NCI-H510A treated with DMSO at 0.1 percent for 48 hours (cell line): ENCODE measurements around the gene CLEC4M.
A peak's percentile ranks its signal among the peaks of the same experiment; 100 is the strongest.

Experiments used
- DNase-seq: peaks from one replicate; lab custom pipeline; 2025; lab: John Stamatoyannopoulos, UW

CLEC4M gene

GRCh38 chr19:7762719-7763293 is at the start of gene CLEC4M:
Gene CLEC4M, plus strand, starts transcription at chr19:7763243. Its CDS starts 24 bp downstream, at chr19:7763267.
- no peak for DNase-seq

GRCh38 chr19:7715671-7716070 is 47.4 kb upstream of the CLEC4M start:
- DNase-seq: no peak

DNA sequence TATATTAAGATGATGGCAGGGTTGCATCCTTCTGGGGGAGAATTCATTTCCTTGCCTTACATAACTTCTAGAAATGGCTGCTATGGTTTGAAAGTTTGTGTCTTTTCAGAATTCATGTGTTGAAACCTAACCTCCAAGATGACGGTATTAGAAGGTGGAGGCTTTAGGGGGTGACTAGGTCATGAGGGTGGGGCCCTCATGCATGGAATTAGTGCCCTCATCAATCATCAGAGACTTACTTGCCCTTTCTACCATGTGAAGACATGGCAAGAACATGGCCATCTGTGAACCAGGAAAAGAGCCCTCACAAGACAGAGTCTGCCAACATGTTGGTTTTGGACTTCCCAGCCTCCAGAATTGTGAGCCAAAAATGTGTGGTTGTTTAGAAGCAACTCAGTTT is 46.3 kb upstream of the CLEC4M start:
- DNase-seq: no peak

GRCh38 chr19:7718668-7719067 is 44.4 kb upstream of the CLEC4M start:
- no peak for DNase-seq

GRCh38 chr19:7720351-7720750 is 42.7 kb upstream of the CLEC4M start:
- DNase-seq: no peak

GRCh38 chr19:7722231-7722651 is 40.8 kb upstream of the CLEC4M start:
- peak; percentile 19 for DNase-seq

DNA sequence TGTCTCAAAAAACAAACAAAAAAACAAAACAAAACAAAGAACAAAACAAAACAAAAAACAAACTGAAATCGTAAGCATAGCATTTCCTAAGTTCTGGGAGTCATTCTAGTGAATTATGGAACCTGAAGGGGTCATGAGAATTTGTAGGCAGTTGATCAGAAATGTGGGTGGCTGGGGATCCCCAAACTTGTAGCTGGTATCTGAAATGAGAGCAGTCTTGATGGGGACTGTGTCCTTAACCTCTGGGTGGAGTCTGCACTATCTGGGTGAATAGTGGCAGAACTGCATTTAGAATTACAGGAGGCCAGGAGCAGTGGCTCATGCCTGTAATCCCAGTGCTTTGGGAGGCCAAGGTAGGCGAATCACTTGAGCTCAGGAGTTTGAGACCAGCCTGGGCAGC is 37.3 kb upstream of the CLEC4M start:
- DNase-seq: no peak

DNA sequence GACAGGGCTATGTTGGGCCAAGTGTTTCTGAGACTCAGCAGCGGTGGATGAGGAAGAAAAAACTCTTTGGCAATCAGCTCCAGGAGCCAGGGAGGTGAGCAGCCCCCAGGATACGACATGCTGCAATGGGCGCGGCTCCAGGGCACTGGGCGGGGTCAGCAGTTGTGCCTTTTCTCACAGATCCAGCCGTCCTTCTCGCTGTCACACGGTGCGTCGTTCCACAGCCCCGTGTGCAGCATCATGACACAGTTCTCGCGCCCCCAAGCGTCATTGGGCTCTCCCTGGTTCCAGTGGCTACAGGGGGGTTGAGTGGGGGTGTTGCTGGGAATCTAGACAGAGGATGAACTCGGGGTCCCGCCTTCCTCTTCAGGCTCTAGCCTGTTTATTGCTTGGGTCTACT is 33.8 kb upstream of the CLEC4M start:
- no peak for DNase-seq

DNA sequence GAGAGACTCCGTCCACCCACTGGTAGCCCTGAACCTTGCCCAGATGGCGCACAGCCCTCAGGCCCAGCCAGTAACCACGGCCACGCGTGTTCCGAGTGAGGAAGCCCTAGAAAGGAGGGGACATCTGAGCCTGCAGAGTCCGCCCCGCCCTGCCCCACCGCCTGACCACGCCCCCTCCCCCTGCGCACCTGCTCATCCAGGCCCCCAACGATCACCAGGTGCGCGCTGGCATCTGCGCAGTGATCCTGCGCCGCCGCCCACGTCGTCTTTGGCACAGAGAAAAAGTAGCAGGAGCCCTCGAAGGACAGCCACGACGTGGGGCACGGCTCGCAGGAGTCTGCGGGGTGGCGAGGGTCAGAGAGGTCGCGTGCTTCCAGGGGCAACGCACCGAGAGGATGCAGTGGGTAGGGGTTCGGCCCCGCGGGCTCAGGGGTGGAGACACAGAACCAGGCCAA is 33.2 kb upstream of the CLEC4M start:
- DNase-seq: no peak

- DNase-seq: no peak
These were observed 32.5 kb upstream of the CLEC4M start for GRCh38 chr19:7730286-7731217.

GRCh38 chr19:7731218-7731595 is 31.8 kb upstream of the CLEC4M start:
- DNase-seq: no peak

- DNase-seq: no peak
These were observed 31.4 kb upstream of the CLEC4M start for GRCh38 chr19:7731615-7732014.

DNA sequence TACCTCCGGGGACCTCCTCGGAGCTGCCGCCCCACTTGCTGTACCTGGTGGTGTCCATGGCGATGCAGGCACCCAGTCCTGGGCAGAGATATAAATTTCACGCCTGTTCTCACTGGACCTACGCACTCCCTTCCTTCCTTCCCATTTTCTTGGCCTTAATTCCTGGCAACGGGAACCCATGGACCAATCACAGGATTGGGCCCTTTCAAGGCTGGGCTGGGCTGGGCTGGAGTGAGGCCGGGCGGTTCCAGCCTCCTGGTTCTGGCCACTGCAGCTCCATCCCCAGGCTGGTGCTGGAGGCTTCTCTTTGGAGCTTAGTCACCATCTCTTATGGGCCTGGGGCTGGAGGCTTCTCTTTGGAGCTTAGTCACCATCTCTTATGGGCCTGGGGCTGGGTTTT is 31.0 kb upstream of the CLEC4M start, which contains the start of gene CLEC4G:
CLEC4G (minus strand) TSS at position 66 of the 400 bp plus-strand sequence; CDS start at position 58, 8 bp downstream.
- DNase-seq: no peak

- no peak for DNase-seq
These were observed 29.7 kb upstream of the CLEC4M start for GRCh38 chr19:7733376-7733775.

GRCh38 chr19:7734220-7735203 is 28.5 kb upstream of the CLEC4M start:
- DNase-seq: no peak

DNA sequence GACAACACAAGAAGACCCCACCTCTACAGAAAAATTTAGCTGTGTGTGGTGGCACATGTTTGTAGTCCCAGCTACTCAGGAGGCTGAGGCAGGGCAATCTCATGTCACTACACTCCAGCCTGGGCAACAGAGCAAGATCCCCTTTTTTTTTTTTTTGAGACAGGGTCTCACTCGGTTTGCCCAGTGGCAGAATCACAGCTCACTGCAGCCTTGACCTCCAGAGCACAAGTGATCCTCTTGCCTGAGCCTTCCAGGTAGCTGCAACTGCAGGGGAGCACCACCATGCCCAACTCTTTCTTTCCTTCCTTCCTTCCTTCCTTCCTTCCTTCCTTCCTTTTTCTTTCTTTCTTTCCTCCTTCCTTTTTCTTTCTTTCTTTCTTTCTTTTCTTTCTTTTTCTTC is 26.9 kb upstream of the CLEC4M start:
- no peak for DNase-seq

- DNase-seq: no peak
These were observed 25.8 kb upstream of the CLEC4M start for GRCh38 chr19:7737215-7737614.

DNA sequence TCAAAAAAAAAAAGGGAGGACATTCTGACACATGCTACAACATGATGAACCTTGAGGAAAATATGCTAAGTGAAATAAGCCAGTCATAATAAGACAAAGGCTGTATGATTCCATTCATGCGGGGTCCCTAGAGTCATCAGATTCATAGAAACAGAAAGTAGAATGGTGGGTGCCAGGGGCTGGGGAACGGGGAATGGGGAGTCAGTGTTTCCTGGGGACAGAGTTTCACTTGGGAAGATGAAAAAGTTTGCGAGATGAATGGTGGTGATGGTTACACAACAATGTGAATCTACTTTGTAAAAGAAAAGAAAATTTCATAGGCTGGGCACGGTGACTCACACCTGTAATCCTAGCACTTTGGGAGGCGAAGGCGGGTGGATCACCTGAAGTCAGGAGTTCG is 25.0 kb upstream of the CLEC4M start:
- DNase-seq: no peak

- DNase-seq: no peak
These were observed 23.8 kb upstream of the CLEC4M start for GRCh38 chr19:7739211-7739755.

DNA sequence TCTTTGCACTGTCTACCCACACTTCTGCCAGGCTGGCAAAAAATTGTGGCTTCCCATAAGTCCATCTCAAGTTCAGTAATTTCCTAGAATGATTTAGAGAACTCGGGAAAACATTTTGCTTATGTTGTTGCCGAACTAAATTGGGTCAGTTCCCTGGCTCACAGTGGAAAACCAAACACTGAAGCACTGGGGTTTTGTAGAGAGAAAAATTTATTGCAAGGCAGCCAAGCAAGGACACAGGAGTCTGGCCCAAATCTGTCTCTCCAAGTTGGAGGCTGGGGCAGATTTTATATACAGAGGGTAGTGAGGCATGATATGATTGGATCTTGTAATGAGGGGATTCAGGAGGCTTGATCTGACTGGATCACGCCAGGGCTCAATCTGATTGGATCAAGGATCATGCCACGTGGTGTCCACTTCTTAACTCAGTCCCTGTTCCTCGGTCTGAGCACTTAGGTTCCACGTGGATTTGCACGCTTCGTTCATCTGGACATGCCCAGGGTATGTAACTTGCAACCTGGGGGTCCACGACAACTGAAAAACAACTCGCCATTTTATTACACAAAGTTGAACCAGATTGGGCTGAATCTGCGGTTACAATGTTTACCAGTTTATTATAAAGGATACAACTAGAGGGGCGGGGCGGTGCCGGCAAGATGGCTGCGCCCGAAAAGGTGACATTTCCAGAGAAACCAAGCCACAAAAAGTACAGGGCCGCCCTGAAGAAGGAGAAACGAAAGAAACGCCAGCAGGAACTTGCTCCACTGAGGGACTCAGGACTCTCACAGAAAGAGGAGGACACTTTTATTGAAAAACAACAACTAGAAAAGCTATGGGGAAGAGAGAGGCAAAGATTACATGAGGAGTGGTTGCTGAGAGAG is 23.0 kb upstream of the CLEC4M start:
- no peak for DNase-seq

- DNase-seq: no peak
These were observed 22.4 kb upstream of the CLEC4M start for GRCh38 chr19:7740682-7741054.
